ENCODE data around the gene GNAI3.
"Not testable (repeated sequence)": the region's sequence is repeated elsewhere in the genome, so short reads cannot be mapped to it uniquely, and the experiment has no call there.

The GNAI3 gene

GRCh38 chr1:109639063-109639840 lies 90.8 kb downstream of the GNAI3 start:
- DNase-seq (ENCODE audit: low spot score): no peak

DNA sequence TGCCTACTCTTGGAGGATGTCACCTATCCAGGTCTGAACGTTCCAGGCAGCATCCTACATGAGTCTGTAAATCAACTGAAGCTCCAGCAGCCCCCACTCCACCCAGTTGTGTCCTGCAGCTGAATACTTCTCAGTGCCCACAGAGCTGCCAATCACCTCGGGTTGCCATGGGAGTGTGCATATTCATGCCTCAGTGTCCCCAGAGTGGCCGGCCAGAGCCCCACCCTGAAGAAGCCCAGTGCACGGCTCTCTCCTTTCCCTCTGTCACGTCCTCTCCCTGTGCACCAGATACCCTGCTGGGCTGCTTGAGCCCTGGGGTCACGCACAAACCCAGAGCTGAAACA lies 91.4 kb downstream of the GNAI3 start:
- no peak for DNase-seq (ENCODE audit: low spot score)

- peak; percentile 30 for DNase-seq (ENCODE audit: low spot score)
Measured at GRCh38 chr1:109640285-109640865, 92.0 kb downstream of the GNAI3 start.

DNA sequence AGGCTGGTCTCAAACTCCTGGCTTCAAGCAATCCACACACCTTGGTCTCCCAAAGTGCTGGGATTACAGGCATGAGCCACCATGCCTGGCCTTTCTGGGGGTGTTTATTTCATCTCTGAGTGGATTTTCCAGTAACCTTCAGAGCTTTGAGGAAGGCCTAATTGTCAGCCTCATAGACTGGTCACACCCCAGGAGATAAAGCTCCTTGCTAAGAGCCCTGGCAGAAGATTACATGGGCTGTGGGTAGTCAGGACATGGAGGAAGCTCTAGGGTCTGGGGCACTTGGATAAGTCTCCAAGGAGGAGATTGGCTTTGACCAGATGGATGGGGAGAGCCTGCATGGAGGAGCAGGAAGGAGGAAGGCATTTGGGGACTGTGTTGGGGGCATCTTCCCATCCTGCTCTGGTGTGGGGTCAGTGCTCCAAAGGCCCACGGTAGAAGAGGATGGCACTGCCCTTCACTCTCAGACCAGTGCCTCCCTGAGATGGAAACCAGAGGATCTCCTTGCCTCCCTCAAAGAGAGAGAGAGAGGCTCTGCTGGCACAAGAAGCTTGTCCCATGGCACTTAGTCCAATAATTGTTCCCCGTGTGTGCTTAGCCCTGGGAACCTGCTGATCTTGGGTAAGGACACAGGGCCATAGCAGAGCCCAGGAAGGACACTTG lies 92.8 kb downstream of the GNAI3 start:
- DNase-seq (ENCODE audit: low spot score): no peak

GRCh38 chr1:109641861-109642260 lies 93.4 kb downstream of the GNAI3 start:
- no peak for DNase-seq (ENCODE audit: low spot score)

- no peak for DNase-seq (ENCODE audit: low spot score)
Measured at GRCh38 chr1:109642626-109643025, 94.2 kb downstream of the GNAI3 start.

DNA sequence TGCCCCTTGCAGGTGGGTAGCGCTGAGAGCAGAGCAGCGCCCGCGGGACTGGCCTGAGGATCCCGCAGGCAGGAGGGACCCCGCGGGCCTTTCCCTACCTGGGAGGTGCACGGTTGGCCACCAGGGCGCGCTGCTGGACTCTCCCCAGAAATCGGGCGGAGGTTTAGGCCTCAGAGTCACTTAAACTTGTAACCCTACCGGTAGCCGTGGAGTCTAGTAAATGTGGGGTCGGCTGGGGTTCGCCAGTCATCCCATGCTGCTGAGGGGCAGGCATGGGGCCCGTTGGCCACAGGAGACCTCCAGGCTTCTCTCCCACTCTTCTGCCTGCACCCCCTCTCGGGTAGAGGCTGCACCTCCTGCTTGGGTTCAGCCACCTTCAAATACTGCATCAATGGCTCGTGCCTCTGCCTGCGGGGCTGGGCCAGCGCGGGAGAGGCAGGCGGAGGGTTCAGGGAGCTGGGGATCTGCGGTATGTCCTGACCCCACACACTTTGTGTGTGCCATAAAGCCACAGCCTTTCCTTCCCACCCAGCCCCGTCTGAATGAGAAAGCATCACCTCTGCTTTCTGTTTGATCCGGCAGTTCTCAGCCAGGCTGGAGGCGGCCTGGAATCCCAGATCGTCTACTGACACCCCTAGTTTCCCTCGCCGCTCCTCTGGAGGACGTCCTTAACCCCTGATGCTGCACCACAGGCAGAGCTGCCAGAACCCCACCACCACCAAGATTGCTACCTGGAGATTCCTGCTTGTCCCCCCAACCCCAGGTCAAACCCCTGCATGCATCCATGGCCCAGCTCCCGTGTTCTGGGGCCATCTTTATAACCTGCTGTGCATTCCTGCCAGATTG lies 95.2 kb downstream of the GNAI3 start:
- DNase-seq (ENCODE audit: low spot score): no peak

DNA sequence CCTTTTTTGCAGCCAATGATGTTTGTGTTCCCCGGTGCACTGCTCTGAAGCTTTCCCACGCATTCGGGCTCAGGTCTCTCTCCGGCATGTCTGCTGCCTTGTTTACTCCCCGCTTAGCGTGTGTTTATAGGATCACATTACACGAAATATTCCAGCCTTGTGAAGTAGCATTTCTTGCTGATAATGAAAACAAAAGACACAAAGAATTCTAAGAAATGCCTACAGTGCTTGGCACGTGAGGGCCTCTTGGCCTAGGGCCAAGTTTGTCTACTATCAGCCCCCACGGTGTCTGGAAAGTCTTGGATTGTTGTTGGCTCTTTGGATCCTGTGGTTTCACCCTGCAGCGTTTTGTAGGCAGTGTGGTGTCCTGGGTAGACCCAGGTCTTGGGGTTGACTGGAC lies 96.3 kb downstream of the GNAI3 start:
- peak; percentile 38 for DNase-seq (ENCODE audit: low spot score)

DNA sequence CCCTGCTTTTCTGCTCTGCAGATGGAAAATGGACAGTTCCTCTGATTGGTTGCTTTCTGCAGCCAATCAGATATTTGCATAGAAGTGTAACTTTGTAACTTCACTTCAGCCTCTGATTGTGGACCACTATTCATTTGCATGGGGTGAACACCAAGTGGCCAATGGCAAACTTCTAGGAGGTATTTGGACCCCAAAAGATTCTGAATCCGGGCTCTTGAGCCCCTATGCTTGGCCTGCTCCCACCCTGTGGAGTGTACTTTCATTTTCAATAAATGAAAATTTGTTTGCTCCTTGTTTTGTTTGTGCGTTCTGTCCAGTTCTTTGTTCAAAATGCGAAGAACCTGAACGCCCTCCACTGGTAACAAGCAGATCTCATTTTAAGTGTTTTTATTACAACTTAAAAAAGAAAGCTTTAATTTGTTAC lies 101.1 kb downstream of the GNAI3 start:
- DNase-seq (ENCODE audit: low spot score): no peak

DNA sequence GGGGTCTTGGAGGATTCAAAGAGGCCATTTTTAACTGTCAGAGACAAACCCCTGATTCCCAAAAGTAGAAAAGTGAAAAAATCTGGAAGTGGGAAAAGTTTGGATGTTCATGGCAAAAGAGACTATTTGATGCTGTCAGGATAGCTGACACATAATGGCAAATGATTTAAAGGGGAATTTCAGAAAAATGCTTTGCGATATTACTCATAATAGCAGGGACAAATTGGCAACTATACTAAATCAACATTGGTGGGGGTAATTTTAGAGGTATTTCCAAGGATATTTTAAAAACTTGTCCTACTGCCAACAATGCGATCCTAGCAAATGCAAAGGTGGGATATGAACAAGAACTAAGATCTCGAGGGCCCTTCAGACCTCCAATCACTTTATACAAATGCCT lies 102.2 kb downstream of the GNAI3 start:
- DNase-seq (ENCODE audit: low spot score): no peak

- DNase-seq (ENCODE audit: low spot score): no peak
Measured at GRCh38 chr1:109652402-109652801, 104.0 kb downstream of the GNAI3 start.

- DNase-seq (ENCODE audit: low spot score): no peak
Measured at GRCh38 chr1:109653306-109653705, 104.9 kb downstream of the GNAI3 start.

- DNase-seq (ENCODE audit: low spot score): no peak
Measured at GRCh38 chr1:109654519-109654918, 106.1 kb downstream of the GNAI3 start.

DNA sequence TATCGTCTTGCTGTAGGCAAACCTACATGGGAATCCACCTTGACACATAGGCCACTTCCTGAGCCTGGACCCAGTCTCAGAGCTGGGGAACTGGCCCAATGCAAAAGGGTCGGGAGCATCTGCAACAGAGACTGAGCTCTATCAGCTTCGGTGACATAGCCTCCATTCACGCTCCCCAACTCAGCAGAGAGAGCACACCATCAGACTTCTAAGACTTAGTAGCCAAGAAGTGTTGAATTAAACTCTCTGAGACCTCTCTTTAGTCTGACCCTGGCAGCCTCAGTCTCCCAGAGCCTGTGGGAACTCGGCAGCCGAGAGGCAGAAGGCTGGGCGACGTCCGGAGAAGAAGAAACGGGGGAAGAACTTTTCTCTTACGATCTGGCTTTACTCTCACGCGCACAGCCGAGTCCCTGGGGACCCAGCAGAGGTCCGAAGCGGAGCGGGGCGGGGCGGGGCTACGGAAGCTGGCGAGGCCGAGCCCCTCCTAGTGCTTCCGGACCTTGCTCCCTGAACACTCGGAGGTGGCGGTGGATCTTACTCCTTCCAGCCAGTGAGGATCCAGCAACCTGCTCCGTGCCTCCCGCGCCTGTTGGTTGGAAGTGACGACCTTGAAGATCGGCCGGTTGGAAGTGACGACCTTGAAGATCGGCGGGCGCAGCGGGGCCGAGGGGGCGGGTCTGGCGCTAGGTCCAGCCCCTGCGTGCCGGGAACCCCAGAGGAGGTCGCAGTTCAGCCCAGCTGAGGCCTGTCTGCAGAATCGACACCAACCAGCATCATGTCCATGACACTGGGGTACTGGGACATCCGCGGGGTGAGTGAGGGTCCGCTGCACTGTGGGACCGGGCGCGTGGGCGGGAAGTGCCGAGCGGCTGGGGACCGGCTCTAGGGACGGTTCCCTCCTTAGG lies 107.5 kb downstream of the GNAI3 start, which contains the start of gene GSTM4:
TSS of gene GSTM4 (plus strand) at position 485 of the 905 bp plus-strand sequence. CDS start at position 776, 291 bp downstream.
- DNase-seq (ENCODE audit: low spot score): peak; percentile 68

DNA sequence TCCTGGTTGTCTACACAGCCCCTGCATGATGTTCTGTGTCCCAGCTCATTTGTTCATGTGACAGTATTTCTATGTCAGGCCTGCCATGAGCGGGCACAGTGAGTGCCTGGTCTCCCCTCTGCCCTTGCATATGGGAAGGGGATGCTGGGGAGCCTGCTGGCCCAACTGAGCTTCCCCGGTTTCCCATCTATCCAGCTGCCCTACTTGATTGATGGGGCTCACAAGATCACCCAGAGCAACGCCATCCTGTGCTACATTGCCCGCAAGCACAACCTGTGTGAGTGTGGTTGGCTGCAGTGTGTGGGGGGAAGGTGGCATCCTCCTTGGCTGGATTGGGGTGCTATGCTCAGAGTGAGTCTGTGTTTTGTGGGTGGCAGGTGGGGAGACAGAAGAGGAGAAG lies 109.0 kb downstream of the GNAI3 start:
- no peak for DNase-seq (ENCODE audit: low spot score)

GRCh38 chr1:109657970-109658369 lies 109.6 kb downstream of the GNAI3 start:
- no peak for DNase-seq (ENCODE audit: low spot score)

DNA sequence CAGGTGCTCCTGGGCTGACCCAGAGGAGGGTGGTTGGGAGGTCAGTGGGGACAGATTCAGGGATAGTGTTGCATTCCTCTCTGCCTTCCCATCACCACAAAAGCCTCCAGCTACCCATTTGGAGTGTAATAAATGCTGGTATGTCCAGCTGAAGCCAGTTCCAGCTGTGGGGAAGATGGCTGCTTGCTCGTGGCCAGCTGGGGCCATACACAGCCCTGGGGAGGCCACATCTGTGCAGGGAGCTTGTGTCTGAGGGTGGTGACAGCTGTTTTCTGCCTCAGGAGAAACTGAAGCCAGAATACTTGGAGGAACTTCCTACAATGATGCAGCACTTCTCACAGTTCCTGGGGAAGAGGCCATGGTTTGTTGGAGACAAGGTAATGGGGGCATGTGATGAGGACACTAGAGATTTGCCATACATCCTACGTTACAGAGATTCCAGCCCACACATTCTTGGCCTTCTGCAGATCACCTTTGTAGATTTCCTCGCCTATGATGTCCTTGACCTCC lies 110.2 kb downstream of the GNAI3 start:
- no peak for DNase-seq (ENCODE audit: low spot score)

DNA sequence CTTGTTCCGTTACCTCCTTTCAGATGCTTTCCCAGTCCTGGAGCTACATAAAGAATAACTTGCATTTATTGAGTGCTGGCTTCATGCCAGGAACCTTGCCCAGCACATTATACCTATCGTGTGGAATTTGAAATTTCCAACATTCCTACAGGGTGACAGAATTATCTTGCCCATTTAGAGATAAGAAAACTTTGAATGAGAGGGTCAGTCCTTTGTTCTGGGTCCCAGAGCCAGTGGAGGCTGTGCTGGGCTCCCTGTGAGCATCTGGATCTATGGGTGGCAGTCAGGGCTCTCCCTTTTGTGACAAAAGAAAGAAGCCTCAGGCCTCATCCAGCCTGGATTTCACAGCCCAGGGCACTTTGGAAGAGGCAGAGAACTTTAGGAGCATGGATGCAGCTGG lies 110.7 kb downstream of the GNAI3 start:
- no peak for DNase-seq (ENCODE audit: low spot score)

DNA sequence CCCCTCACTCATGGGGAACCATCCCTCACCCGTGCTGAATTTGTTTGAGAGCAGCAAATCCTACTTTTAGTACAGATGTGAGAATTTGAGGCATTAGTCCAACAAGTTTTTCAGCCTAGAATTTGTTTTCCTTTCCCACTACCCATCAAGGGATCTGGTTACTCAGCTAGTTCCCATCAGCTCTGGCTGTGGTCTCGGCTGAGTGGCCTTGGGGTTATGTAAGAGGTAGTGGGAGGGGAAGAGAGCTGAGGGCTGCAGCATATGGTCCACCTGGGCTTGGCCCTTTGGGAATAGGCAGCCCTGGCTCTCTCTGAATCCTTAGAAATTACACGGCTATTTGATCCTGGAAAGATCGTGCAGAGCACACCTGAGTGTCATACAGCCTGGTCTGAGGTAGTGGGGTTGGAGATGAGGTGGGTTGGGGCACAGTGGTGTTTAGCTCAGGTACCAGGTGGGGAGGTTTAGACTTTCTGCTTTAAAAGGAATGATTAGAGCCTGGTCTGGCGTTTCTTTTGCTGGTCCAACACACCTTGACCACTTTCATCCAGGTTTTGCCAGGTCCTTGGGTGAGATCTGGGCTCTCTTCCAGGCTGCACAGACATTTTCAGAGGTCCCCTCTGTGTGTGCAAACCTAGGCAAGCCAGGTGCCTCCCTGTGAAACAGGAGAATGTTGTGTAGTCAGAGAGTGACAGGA lies 111.7 kb downstream of the GNAI3 start:
- no peak for DNase-seq (ENCODE audit: low spot score)

DNA sequence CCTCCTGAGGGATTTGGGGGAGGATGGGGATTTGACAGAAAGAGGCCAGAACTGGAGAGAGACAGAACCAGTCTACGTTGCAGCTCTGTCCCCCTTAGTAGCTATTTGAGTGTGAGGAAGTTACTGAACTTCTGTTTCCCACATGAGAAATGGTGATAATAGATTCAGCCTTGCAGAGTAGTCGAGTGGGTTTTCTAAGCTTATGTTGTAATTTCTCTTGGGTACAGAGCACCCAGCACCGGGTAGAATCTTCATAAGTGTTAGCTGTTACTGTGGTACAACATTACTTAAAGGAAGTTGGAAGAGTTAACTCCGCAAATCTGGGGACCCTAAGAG lies 112.2 kb downstream of the GNAI3 start:
- DNase-seq (ENCODE audit: low spot score): not testable (repeated sequence)

GRCh38 chr1:109661391-109661790 lies 113.0 kb downstream of the GNAI3 start:
- DNase-seq (ENCODE audit: low spot score): no peak

Data from COLO829 (cell line).